ENCODE results near the gene SCMH1.

GRCh38 chr1:41238311-41238988, 3.7 kb downstream of the SCMH1 start:
- TF ChIP-seq, protein P1, sequence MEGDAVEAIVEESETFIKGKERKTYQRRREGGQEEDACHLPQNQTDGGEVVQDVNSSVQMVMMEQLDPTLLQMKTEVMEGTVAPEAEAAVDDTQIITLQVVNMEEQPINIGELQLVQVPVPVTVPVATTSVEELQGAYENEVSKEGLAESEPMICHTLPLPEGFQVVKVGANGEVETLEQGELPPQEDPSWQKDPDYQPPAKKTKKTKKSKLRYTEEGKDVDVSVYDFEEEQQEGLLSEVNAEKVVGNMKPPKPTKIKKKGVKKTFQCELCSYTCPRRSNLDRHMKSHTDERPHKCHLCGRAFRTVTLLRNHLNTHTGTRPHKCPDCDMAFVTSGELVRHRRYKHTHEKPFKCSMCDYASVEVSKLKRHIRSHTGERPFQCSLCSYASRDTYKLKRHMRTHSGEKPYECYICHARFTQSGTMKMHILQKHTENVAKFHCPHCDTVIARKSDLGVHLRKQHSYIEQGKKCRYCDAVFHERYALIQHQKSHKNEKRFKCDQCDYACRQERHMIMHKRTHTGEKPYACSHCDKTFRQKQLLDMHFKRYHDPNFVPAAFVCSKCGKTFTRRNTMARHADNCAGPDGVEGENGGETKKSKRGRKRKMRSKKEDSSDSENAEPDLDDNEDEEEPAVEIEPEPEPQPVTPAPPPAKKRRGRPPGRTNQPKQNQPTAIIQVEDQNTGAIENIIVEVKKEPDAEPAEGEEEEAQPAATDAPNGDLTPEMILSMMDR (conservative IDR thresholded peaks at IDR 0.05; ENCODE audit: low read depth in 2 of 2), result no peak
- TF ChIP-seq POLR2AphosphoS5 (IDR thresholded peaks at IDR 0.05; ENCODE audit: low read depth) (no peak), EZH2 (IDR thresholded peaks at IDR 0.05; ENCODE audit: low read depth, unreplicated experiment) (no peak), ZNF331 (CRISPR knock-in tag; IDR thresholded peaks at IDR 0.05; ENCODE audit: low read depth) (no peak), EZH2phosphoT487 (IDR thresholded peaks at IDR 0.05; ENCODE audit: unreplicated experiment) (no peak), JUNB (IDR thresholded peaks at IDR 0.05; ENCODE audit: unreplicated experiment) (no peak), REST (IDR thresholded peaks at IDR 0.05; ENCODE audit: unreplicated experiment) (no peak), CREB1 (CRISPR knock-in tag; IDR thresholded peaks at IDR 0.05; ENCODE audit: low read depth) (no peak), STAT1 (IDR thresholded peaks at IDR 0.05; ENCODE audit: unreplicated experiment) (no peak), NANOG (IDR thresholded peaks at IDR 0.05; ENCODE audit: borderline replicate concordance) (no peak)
- TF ChIP-seq, protein P2, sequence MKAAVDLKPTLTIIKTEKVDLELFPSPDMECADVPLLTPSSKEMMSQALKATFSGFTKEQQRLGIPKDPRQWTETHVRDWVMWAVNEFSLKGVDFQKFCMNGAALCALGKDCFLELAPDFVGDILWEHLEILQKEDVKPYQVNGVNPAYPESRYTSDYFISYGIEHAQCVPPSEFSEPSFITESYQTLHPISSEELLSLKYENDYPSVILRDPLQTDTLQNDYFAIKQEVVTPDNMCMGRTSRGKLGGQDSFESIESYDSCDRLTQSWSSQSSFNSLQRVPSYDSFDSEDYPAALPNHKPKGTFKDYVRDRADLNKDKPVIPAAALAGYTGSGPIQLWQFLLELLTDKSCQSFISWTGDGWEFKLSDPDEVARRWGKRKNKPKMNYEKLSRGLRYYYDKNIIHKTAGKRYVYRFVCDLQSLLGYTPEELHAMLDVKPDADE (IDR thresholded peaks at IDR 0.05), result no peak
